NCI-H526 treated with DMSO at 0.1 percent for 48 hours (cell line): Measurements from ENCODE around the gene NLGN2.
"Not testable (repeated sequence)": the region's sequence is repeated elsewhere in the genome, so short reads cannot be mapped to it uniquely, and the experiment has no call there.

Source experiments
- DNase-seq: peaks from one replicate; lab custom pipeline; 2025; lab: John Stamatoyannopoulos, UW

The NLGN2 gene

DNA sequence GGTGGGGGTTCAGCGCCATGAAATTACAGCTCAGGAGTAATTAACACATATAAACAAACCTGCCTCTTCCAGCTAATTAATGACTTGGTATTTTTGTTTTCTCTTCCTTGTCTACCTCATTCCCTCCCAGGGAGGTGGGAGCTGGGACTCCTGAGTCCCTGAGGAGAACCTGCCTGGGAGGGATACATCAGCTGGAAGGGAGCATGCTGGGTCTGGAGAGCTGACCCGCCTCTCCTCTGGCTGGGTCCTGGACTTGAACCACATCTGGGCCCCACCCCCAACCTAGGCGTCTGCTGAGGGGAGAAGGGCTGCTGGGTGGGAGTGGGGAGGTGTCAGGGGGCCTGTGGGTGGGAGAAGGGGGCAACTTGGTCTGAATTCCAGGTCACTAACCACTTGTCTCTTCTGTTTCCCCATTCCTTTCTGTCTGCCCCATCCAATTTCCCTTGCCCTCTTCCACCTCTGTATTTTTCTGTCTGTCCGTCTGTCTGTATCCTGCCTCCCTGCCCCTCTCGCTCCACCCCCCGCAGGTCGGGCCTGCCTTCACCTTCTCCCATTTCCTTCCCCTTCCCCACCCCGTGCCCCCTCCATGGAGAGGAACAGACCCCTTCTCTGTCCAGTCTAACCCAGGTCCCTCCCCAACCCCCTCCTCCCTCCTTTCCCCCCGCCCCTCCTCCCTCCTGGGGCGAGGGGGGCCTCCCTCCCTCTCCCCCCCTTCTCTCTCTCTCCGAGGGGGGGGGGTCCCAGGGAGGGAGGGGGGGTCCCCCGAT is at the start of gene NLGN2:
Gene NLGN2, plus strand, starts transcription at position 361 of the 767 bp plus-strand sequence. CDS start 411 bp downstream, outside the sequence.
- no peak for DNase-seq

DNA sequence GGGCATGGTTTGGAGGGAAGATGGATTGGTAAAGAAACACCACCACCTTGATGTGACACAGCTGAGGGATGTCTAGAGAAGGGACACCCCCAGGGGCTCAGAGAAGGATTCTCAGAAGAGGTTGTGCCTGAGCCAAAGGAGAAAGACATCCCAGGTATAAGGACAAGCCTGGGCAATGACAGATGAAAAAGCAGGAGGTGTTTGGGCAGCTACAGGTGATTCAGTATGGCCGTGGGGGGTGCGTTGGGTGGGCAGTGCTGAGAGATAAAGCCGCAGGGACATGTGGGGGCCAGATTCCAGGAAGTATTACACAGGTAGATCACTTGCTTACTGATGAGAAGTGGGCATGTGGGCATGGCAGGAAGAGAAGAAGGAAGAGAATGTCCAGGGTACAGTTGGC is 45.7 kb upstream of the NLGN2 start:
- DNase-seq, result no peak

DNA sequence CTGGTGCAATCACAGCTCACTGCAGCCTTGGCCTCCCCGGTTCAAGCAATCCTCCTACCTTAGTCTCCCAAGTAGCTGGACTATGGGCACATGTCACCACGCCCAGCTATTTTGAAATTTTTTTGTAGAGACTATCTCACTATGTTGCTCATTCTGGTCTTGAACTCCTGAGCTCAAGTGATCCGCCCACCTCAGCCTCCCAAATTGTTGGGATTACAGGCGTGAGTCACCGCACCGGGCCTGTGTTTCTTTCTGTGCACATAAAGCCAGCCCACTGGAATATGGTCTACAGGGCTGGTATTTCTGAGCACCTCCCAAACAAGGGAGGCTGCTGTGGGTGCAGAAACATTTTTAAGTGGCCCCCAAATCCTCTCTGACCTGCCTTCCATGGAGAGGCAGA is 44.3 kb upstream of the NLGN2 start:
- DNase-seq, result no peak

DNA sequence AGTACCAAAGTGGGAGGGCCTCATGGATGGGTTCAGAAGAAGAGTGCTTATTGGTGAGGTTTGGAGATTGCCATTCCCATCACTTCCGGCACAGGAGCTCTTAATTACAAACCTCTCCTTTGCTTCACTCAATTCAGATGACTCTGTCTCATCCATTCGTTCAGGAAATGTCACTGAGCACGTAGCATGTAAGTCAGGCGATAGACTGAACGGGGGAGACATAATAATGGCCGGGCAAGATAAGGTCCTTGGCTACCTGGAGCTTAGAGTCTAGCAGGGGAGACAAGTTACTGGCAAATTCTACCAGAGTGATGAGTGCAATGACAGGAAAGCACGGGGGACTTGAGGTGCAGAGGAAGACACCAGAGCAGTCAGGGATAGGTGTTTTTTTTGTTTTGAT is 41.7 kb upstream of the NLGN2 start:
- DNase-seq, result not testable (repeated sequence)

DNA sequence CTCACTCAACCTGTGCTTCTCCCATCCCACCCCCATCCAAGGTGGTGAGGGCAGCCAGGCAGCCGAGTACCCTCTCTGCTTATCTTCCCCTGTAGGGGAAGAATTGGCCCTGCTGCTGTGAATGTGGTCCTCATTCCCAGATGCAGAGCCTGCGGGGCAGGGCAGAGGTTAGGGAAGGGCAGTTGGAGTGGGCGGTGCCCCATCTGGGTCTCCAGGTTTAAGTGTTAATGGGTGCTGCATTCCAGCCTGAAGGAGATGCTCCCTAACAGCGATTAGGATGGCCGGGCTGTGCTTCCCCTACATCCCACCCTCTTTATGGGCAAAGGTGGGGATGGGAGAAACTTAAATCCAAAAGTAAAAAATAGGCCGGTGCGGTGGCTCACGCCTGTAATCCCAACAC is 40.6 kb upstream of the NLGN2 start:
- DNase-seq, result no peak

DNA sequence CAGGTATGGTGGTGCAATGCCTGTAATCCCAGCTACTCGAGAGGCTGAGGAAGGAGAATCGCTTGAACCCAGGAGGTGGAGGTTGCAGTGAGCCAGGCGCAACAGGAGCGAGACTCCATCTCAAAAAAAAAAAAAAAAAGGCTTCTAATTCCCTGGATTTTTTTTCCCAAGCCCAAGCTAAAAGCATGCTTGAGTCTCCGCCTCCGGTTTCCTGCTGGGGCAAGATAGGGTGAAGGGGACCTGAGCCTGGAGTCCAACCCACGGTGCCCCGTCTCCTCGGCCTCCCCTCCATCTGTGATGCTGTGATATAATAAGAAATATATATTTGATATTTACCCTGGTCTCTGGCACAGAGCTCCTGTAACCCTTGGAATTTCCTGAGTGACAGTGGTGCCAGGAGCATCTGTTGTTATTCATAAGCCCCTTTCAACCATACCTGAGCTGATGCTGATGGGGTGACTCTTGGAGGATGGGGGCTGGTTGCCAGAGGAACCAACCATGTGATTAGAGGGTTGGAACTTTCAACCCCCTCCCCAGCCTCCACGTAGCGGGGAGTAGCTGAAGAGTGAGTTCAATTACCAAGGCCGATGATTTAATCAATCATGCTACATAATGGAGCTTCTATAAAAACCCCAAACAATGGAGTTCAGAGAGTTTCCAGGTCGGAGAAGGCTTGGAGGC is 39.6 kb upstream of the NLGN2 start:
- DNase-seq, result no peak

DNA sequence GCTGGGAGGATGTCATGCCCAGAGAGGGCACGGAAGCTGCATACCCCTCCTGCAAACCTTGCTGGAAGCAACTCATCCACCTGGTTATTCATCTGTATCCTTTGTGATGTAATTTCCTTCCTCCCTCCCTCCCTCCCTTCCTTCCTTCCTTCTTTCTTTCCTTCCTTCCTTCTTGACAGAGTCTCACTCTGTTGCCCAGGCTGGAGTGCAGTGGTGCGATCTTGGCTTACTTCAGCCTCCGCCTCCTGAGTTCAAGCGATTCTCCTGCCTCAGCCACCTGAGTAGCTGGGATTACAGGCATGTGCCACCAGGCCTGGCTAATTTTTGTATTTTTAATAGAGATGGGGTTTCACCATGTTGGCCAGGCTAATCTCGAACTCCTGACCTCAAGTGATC is 39.0 kb upstream of the NLGN2 start:
- DNase-seq, result not testable (repeated sequence)

DNA sequence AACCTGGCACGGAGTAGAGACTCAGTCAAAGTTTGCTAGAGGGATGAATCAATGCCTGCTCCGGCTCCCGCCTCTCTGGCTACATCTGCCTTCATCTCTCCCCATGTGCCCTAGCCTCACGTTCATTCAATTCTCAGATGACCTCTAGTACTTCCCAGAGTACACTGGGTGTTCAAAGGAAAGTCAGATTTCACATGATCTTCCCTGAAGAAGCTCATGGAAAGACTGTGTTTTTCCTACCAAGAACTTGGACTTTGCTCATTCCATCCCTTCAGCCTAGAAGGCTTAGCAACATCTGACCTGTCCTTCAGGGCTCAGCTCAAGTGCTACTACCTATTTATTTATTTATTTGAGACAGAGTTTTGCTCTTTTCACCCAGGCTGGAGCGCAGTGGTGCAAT is 37.8 kb upstream of the NLGN2 start:
- DNase-seq, result no peak

DNA sequence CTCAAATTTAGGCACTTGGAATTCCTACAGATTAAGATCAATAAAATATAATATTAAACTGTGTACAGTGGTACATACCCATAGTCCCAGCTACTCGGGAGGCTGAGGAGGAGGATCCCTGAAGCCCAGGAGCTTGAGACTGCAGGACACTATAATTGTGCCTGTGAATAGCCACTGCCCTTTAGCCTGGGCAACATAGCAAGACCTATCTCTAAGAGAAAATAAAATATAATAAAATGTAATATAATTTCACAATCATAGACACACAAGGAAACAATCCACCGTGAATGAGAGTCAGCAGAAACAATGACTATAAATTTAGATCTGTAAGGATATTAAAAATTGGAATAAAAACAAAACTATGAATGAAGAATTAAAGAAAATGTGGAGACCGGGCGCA is 36.8 kb upstream of the NLGN2 start:
- DNase-seq, result no peak

DNA sequence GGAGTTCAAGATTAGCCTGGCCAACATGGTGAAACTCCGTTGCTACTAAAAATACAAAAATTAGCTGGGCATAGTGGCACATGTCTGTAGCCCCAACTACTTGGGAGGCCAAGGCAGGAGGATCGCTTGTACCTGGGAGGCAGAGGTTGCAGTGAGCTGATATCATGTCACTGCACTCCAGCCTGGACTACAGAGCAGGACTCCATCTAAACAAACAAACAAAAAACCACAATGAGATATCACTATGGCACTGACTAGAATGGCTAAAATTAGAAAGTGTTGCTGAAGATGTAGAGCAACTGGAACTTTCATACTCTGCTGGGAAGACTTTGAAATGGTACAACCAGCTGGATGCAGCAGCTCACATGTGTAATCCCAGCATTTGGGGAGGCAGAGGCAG is 33.3 kb upstream of the NLGN2 start:
- no peak for DNase-seq

DNA sequence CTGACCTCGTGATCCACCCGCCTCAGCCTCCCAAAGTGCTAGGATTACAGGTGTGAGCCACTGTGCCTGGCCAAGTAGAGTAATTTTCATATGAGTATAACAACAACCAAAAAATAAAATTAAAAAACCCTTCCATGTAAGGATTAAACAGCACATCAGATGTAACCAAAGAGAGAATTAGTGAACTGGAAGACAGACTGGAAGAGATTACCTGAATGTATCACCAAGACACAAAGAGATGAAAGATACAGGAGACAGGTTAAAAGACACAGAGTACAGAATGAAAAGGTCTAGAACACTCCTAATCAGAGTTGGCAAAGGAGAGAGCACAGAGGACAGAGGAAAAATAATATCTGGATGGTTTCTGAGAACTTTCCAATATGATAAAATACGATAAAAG is 28.5 kb upstream of the NLGN2 start:
- DNase-seq, result no peak

DNA sequence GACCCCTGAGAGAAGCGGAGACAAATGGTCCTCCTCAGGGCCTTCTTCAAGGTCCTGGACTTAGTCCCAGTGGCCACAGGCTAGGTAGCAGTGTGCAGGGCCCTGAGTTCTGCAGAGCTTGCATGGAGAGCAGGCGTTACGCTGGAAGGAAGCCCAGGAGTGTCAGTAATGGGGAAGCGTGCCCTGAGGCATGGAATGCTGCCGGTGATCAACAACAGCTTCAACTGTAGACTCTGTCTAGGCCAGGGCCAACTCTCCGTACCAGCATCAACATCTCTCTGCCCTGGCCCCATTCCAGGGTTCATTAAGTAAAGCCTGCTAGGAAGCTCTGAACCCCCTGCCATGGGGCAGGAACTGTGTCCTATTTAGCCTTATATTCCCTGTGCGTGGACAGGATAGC is 27.3 kb upstream of the NLGN2 start:
- DNase-seq, result no peak

DNA sequence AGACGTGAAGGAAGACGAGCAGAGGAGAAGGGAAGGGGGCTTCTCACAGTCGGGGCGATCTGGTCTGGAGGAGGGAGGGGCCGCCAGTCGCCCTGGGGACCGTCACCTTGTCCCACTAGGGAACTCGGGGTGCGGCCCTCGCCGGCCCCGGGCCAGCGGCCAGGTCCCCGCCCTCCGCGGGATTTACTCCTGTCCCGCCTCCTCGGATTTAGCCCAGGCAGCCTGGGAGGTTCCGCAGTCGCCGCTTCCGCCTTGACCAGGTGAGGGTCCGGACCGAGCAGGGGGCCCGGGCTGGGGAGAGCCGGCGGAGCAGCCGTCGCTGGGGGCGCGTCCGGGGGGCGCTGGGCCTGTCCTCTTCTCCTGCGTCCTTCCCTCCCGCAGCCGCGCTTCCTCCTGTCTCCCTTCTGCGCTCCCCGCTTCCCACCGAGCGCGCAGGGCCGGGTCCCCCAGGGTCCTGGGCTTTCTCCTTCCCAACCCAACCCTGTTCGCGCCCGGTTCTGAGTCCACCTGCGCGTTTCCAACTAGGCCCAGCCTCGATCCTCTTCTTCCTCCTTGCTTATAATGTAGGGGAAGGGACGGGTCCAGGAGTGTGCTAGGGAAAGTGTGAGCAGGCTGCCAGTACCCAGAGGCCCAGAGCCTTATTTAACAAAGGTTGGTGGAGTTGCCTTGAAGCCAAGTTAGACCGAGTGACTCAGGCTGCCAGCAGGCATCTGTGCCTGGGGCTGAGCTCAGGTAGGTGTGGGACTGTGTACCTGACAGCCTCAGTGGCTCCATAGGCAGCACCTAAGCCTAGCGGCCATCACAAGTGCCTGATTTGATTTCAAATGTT is 26.6 kb upstream of the NLGN2 start, which contains the start of gene TNK1:
Gene TNK1, plus strand, starts transcription at position 235 of the 829 bp plus-strand sequence. CDS start 1,838 bp downstream, outside the sequence.
- no peak for DNase-seq

DNA sequence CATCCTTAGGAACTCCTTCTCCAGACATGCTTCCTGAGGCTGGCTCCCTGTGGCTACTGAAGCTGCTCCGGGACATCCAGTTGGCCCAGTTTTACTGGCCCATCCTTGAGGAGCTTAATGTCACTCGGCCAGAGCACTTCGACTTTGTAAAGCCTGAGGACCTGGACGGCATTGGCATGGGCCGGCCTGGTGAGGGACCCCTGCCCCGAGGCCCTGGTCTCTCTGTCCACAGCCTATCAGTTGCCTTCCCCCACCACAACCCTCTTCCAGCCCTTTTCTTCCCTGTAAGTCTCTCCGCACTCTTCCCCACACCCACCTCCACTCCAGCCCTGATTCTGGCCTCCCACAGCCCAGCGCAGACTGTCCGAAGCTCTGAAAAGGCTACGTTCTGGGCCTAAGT is 24.7 kb upstream of the NLGN2 start:
- no peak for DNase-seq

DNA sequence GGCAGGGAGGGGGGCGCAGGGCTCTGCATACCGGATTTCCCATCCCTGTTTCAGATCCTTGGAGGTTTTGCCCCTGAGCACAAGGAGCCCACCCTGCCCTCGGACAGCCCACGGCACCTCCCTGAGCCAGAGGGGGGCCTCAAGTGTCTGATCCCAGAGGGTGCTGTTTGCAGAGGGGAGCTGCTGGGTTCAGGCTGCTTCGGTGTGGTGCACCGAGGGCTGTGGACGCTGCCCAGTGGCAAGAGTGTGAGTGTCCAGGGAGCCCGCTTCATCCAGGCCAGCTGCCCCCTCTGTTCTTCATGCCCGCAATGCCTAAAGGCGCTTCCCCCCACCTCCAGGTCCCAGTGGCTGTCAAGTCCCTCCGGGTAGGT is 24.3 kb upstream of the NLGN2 start:
- DNase-seq, result no peak

DNA sequence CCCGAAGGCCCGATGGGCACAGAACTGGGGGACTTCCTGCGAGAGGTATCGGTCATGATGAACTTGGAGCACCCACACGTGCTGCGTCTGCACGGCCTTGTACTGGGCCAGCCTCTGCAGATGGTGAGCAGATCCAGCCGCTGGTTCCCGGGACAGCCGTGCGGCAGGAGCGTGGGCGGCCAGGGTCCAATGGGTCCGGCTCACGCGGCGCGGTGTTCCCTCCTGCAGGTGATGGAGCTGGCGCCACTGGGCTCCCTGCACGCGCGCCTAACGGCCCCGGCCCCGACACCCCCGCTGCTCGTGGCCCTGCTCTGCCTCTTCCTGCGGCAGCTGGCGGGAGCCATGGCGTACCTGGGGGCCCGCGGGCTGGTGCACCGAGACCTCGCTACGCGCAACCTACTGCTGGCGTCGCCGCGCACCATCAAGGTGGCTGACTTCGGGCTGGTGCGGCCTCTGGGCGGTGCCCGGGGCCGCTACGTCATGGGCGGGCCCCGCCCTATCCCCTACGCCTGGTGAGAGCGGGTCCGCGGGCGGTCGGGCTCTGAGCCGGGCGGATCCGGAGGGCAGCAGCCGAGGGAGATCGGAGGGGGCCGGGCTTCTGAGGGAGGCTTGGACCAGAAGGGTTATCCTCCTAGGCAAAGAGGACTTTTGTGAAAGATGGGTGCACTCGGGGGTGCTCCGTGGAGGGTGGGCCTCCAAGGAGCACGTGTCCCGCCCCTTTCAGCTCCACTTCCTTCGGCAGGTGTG is 23.7 kb upstream of the NLGN2 start:
- DNase-seq, result peak; percentile 13

DNA sequence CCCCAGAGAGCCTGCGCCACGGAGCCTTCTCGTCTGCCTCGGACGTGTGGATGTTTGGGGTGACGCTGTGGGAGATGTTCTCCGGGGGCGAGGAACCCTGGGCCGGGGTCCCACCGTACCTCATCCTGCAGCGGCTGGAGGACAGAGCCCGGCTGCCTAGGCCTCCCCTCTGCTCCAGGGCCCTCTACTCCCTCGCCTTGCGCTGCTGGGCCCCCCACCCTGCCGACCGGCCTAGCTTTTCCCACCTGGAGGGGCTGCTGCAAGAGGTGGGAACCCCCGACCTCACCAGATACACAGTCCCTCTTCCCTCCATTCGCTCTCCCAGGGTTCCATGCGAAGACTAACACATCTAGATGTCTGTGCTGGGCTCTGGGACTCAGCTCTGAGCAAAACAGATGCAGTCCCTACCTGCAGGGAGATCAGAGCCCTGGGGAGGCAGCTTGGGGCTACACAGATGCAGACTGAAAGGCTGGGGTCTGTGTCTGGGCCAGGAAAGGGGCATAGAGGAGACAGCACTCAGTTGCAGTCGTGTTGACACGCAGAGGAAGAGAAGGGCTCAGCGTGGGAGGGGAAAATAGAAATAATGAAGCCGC is 23.1 kb upstream of the NLGN2 start:
- no peak for DNase-seq

DNA sequence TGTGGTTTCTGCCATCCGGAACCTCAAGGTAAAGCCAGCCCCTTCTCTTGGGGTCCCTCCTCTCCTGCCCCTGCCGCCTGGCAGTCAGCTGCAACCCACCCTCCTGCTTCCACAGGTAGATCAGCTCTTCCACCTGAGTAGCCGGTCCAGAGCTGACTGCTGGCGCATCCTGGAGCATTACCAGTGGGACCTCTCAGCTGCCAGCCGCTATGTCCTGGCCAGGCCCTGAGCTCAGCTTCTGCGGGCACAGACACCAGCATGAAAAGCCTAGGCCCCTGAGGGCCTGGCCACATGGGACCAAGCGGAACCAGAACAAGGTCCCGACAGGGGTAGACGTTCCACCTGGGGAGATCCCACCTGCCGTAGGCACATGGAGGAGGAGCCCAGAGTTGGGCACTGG is 18.8 kb upstream of the NLGN2 start:
- no peak for DNase-seq

DNA sequence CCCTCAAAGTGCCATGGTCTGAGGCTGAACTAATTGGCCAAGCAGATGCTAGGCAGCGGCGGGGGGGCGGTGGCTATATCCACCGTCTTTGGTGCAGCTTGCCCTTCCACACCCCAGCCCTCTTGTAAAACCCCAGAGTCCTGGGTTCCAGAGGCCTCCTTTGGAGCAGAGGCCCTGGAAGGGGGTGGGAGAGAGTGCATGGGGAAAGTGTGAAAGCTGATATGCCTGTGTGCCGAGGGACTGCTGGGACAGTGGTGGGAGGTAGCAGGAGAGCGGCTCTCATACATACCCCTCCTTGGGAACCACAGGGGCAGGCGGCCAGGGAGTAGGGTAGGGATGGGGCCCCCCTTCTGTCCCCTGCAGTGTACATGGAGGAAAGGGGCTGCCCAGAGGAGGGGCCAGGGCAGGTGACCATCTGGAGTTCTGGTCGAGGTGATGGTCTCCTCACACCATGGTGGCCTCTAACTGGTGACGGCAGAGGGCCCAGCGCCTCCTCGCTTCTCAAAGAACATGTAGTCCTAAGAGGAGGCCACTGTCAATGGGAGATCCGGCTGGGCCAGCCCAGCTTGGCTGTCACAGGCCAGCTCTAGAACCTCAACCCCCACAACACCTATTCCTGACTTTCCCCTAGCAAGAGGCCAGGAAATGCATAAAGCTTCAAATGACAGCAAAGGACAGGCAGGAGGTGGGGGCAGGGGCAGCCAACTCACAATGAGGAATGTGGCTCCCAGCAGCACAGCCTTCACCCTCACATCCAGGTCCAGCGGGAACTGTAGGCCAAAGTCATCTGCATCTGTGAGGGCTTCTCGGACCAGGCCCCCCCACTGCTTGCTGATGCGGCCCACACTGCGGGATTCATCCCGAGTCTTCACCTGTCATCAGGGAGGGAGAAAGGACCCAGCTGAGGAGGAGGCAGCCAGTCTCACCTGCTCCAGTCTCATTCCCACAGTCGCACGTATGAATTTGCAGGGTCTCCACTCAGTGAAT is 17.4 kb upstream of the NLGN2 start:
- DNase-seq, result no peak

DNA sequence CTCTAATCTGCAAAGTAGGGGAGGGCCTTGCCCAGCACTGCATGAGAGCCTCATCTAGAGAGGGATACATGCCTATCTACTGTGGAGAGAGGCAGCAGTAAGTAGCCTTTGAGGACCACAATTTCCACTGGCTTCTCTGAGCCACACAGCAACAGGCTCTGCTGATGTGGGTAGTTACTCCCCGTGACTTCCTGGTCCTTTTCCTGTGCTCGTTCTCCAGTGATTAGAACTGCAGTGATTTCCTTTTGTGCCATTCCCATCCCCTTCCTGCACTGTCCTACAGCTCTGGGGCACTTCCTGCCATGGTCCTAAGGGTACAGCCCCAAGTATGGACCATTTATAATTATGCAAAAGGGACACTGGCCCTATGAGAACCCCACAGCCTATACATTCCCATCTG is 16.3 kb upstream of the NLGN2 start:
- DNase-seq, result no peak
